Dermis blood vessel endothelial cell (primary cell): ENCODE measurements around the gene FBXO11. TPM values are rescaled to one million over a fixed set of nuclear protein-coding genes. Genes with fewer than 3 reads are reported as not detected.
A peak's percentile ranks its signal among the peaks of the same experiment; 100 is the strongest.
"Not testable (repeated sequence)": the region's sequence is repeated elsewhere in the genome, so short reads cannot be mapped to it uniquely, and the experiment has no call there.

Source experiments
- DNase-seq: peaks from one replicate; pipeline ENCODE4 v3.0.0; 2010
- total RNA-seq: library from RNA; depleted of rRNA; stranded (reverse); fragments of >200 nt; gene quantifications from 2 replicates; pipeline ENCODE4 v1.2.3, GENCODE V29; 2014

FBXO11 gene
- 55.1 and 120 TPM in 2 replicates for total RNA-seq

- DNase-seq, result peak; percentile 99
Measured at GRCh38 chr2:47906157-47907038, at the start of gene FBXO11. Gene FBXO11 (minus strand): TSS chr2:47906498. CDS start chr2:47905720, 778 bp downstream.

- no peak for DNase-seq
Measured at GRCh38 chr2:47950340-47951301, 44.3 kb upstream of the FBXO11 start.

DNA sequence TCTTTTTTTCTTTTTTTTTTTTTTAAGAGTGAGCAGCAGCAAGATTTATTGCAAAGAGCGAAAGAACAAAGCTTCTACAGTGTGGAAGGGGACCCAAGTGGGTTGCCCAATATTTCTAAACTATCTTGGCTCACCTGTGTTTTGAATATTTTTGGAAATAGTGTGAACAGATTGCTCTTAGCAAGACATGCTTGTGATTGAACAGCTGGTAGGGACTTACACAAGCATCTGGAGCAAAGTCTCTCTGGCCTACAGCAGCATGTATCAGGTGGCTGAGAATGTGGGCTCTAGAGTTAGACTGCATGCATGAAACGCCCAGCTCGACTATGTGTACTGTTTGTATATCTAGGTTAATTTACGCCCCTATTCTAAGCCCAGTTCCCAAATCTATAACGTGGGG, 40.3 kb upstream of the FBXO11 start:
- DNase-seq, result no peak

DNA sequence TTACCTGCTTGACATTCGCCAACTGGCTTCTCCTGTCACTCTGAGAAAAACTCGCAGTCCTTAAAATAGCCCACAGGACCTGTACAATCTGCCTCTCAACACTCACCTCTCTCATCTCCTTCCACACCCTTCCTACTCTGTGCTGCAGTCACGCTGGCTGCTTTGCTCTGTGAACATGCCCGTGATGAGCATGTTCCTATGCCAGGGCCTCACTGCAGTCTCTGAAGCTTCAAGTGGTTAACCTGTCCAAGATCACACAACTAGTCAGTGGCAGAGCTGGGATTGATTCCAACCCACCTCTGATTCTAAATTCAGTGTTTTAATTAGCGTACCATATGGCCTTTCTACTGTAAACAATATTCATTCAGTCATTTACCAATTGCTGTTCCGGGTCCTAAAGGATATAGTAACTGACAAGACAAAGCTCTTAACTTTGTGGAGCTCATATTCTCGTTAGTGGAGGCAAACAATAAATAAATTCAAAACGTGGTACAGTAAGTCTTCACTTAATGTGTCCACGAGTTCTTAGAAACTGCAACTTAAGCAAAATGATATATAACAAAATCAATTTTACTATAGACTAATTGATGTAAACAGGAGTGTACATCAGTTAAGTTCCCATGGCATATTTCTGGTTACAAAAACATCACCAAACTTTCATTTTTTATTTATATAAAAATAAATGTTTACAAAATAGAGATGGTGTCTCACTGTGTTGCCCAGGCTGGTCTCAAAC, 38.9 kb upstream of the FBXO11 start:
- no peak for DNase-seq

DNA sequence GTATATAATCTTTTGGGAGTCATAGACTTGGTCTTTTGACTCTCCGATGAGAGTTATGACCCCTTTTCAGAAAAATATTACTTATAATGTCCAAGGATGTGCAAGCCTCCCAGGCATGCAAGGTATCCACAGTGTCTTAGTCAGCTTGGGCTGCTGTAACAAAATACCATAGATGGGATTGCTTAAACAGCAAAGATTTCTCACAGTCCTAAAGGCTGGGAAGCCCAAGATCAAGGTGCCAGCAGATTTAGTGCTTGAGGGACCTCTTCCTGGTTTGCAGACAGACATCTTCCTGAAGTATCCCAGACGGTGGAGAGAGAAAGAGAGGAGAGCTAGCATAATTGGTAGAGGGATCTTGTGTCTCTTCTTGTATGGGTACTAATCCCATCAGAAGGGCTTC, 35.6 kb upstream of the FBXO11 start:
- no peak for DNase-seq

DNA sequence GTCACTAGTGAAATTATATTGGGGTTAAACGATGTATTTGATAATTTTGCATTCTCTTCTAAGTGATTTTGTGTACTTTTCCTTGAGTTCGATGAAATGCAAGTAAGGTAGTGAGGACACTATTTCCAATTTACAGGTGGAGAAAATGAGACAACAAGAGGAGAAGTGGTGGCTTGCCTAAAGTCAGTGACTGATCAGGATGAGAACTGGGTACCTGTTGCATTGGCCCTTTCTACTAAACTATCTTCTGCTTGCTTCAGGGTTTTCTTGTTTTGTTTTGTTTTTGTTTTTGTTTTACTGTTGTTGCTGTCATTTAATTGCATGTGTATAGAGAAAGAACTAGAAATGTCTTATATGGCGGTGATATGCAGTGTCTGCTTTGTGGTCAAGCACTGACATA, 31.4 kb upstream of the FBXO11 start:
- no peak for DNase-seq

DNA sequence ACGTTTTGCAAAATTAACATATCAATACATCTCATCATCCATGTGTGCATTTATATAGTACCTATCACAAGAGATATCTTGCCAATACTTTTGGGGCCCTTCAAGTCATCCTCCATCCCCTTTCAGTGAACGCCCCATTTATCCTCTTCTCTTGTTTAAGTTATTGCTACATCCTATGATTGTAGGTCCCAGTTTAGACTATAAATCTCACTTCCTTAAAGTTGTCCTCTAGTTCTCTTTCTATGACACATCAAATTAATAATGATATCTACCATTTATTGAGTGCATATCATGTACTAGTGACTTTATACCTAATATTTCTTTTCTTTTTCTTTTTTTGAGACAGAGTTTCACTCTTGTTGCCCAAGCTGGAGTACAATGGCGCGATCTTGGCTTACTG, 28.8 kb upstream of the FBXO11 start:
- DNase-seq, result no peak

- no peak for DNase-seq
Measured at GRCh38 chr2:47918043-47918442, 11.7 kb upstream of the FBXO11 start.

- DNase-seq, result no peak
Measured at GRCh38 chr2:47917276-47917961, 11.1 kb upstream of the FBXO11 start.

- no peak for DNase-seq
Measured at GRCh38 chr2:47916412-47916811, 10.1 kb upstream of the FBXO11 start.

DNA sequence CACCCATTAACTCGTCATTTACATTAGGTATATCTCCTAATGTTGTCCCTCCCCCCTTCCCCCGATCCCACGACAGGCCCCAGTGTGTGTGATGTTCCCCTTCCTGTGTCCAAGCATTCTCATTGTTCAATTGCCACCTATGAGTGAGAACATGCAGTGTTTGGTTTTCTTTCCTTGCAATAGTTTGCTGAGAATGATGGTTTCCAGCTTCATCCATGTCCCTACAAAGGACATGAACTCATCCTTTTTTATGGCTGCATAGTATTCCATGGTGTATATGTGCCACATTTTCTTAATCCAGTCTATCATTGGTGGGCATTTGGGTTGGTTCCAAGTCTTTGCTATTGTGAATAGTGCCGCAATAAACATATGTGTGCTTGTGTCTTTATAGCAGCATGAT, 4.4 kb upstream of the FBXO11 start:
- not testable (repeated sequence) for DNase-seq

DNA sequence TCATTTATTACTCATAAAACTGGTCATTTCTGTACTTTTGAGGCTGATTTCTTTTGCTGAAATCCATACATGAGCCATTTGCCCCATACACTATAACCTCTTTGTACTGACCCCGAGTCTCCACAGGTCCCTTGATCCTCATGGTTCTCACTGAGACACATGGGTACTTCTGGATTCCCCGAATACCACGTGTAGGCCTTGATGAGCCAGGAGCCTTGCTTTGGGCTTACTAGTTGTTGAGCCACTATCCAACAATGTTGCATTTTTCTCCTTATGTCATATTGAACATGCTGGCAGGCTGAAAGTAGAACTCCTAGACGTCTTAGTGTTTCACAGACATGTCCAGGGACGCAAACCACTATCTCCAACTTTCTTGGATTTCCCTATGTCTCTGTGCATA, 2.4 kb upstream of the FBXO11 start:
- no peak for DNase-seq

- peak; percentile 7 for DNase-seq
Measured at GRCh38 chr2:47907039-47907781, 912 bp upstream of the FBXO11 start.

DNA sequence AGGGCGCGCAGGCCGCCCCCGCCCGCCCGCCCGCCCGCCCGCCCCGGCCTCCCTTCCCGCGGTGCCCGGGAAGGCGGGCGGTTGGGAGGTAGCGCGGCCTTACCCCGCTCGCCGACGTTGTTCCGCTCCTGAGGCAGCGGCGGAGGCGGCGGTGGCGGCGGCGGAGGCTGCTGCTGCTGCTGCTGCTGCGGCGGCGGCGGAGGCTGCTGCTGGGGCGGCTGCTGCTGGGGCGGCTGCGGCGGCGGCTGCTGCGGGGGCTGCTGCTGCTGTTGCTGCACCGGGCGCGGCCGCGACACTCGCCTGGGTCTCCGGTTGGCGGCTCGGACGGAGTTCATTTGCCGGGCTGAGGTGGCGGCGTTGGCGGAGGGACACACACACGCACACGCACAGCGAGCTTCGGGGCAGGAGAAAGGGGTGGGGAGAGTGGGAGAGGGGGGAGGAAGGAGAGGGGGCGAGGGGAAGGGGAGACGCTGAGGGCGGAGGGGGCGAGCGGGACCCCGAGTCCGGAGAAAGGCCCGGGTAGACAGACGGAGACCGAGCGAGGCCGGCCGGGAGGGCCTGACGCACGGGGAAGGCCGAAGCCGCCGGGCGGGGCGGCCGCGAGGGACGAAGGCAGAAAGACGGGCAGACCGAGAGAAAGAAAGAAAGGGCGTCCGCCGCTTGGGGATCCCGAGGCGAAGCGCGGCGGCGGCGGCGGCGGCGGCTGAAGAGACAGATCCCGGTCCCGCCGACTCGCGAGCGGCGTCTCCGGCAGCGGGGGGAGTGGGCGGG, 727 bp downstream of the FBXO11 start:
- peak; percentile 69 for DNase-seq

DNA sequence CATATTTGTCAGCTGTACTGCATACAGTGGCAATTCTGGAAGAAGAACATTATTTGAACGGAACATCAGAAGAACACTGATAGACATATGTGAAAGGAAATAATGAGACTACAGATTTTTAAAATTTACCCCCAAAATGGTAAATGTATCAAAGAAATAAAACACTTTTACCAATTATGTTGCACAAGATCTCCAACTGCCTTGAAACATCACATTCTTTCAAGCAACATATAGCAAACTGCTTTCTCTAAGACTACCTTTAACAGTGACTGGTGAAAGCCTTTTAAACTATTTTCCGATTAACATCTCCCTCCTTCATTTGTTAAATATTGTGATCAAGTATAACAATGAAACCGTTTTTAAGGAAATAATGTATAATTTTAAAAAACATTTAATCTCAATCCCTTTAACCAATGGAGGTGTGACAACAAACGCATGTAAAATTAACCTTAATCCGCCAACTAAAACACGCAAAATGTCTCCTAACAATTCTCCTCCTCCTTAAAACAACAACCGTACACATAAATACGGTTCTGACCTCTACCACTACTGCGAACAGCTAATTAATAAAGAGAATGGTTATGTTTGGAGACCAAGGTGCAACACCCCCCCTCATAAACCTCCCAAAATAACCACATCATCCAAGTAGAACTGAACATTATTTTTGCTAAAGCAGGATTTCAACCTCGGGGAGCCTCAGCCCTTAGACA, 2.4 kb downstream of the FBXO11 start:
- peak; percentile 5 for DNase-seq

GRCh38 chr2:47901892-47902291, 4.4 kb downstream of the FBXO11 start:
- not testable (repeated sequence) for DNase-seq

DNA sequence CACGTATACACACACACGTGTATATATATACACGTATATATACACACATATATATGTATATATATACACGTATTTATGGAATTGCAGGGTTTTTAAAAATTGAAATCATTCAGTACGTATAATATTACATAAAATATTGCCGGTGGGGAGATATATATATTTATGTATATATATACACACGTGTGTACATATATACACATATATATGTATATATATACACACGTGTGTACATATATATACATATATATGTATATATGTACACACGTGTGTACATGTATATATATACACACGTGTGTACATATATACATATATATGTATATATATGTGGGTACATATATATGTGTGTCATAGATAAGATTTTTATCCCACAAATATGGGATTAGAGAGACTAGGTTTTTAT, 5.4 kb downstream of the FBXO11 start:
- DNase-seq, result no peak

DNA sequence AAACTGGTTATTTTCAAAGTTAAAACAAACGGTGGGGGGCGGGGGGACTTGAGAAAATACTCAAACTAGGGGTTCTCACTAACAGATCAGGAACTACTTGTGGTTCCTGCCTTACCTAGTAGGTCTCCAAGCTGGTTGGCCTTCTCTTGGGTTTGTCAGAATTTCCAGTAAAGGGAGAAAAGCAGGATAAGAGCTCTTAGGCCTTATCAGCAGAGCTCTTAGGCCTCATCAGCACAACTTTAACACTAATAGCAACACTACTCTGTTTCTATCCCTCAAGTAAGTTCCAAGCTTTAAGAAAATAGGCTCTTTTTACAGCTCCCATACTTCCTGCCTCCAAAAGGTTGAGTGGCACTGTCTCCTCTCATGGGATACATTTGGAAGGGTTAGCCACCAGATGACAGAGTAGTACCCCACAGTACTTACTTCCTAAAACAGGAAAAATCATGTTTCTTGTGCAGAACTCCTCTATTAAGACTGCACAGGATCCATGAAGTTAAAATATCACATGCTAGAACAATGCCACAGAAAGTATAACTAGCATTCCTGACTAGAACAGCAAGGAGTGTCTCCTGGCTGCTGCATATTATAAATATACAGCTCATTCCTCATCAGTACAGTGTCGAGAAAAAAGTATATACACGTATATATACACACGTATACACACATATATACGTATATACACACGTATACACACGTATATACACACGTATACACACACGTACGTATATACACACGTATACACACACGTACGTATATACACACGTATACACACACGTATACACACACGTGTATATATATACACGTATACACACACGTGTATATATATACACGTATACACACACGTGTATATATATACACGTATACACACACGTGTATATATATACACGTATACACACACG, 6.1 kb downstream of the FBXO11 start:
- peak; percentile 15 for DNase-seq
